NOMO-1 treated with dmso at 0.1 percent for 144 hours (cell line): ENCODE results near the gene CDH13.

ENCODE experiments used
- DNase-seq: peaks from one replicate; lab custom pipeline; 2025; ENCODE audit not compliant: unreplicated experiment; lab: John Stamatoyannopoulos, UW

The CDH13 gene

DNA sequence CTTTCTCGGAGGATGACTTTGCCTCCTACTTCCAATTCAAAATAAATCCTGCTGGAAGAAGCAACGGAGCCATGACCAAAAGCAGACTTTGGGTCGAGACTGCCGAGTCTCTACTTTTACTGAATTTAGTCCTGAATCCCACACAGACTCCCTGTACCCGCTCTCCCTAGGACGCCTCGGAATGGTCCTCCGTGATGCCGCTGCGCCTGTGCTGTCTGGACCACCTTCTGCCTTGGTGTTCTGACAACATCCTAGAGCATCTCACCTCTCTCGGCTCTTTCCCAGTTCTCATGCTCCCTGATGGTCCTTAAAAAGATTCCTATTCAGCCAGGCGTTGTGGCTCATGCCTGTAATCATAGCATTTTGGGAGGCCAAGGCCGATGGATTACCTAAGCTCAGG lies 999.9 kb downstream of the CDH13 start:
- DNase-seq, result no peak

DNA sequence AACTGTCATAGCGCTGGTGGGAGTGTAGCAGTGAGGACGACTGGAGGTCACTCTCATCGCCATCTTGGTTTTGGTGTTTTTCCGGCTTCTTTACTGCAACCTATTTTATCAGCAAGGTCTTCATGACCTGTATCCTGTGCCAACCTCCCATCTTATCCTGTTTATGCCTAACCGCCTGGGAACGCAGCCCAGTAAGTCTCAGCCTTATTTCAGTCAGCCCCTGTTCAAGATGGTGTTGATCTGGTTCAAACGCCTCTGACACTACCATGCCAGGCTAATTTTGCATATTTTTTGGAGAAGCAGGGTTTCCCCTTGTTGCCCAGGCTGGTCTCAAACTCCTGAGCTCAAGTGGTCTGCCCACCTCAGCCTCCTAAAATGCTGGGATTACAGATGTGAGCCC lies 1001.2 kb downstream of the CDH13 start:
- DNase-seq, result no peak

DNA sequence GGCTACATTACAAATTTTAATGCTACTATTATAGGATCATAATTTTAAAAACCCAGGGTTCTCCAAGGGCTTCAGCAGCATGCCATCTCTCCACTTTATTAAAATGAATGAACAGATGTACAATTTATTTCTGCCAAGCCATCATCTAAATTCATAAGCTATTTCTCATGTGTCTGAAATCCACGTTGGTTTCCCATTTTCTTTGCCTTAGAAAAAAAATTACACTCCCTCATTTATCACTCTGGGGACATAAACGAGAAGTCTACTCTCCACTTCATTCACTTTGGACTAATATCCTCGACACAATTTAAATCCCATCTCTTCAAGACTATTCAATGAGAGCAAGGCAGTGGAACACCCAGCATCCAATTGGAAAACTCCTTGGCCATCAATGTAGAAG lies 1002.7 kb downstream of the CDH13 start:
- DNase-seq, result no peak

DNA sequence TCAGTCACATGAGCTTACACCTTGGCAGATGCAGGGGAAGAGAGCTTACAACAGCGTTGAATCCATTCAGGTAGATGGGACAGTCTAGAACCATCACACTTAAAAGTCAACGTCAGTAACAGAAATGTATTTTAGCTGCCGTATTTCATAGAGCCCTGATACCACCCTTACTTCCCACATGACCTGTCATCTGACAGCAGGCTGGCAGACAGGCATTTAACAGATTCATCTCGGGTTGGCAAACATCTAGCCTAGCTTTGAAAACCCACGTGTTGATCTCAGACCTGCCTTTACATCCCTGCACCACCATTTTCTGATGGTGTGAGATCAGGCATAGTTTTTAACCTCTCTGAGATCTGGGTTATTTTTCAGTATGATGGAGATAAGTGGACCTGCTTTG lies 1003.1 kb downstream of the CDH13 start:
- DNase-seq, result no peak

DNA sequence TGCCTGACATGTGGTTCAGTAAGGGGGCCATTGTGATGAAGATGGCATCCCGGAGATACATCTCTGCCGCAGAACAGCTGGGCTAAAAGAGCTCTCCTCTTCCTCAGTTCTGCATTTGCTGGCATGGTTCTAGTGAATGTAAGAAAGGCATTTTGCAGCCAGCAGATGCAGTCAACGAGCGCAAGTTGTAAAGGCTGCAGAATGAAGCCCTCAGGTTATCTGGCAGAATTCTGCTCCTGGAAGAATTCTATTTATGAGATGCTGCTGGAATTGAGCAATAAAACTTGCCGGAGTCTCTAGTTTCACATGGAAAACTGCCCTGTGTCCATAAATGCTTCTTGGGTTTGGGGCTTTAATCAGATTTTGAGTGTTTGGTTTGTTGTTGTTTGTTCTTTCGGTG lies 1004.2 kb downstream of the CDH13 start:
- DNase-seq, result no peak

DNA sequence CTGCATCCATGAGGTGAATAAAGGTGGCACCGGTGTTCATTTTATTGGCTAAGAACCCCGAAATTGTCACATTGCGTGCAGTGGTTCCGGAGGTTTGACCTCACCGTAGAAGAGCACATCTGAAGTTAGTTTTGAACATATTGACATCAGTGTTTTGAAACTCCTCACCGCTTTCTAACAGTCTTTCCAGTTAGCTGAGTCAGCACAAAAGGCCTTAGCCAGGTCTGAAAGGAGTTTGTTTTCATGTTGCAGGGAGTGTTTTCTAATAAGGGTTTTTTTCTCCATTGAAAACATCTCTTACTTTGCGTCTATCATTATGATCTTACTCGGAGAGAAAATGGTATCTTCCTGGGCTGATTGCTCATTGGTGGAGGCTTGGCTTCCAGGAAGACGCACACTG lies 1006.5 kb downstream of the CDH13 start:
- no peak for DNase-seq

DNA sequence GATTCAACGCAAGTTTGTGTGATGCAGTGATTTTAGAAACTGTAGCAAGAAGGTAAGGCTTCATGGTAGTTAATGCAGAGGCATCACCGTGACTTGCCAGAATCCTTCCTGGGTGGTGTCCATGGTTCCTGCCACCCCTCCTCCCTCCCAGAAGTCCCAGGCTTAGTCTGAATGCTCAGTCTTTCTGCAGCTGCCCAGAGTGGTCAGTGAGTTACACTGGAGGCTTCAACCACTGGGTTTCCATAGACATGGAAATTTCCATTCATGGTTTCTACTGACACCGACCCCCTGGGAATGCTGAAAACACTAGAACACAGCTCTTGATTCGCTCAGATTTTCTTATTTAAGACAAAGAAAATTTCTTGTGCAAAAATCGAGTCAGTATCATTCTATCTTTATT lies 1021.6 kb downstream of the CDH13 start:
- DNase-seq, result no peak

DNA sequence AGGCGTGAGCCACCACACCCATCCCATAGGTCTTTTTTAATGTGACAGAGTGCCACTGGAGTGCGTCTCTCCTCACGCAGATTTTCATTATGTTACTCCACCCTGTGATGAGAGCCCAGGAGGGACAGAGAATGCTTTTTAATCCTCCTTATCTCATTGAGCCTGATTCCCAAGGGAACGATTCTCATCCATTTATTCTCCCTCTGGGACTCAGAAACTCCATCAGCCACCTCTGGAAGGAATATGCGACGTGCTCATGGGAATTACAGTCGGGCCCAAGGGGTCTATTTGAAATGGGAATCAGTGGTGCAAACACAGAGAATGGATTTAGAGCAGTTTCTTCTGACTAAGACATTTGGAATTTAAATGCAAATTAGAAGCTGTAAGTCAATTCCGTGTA lies 1025.1 kb downstream of the CDH13 start:
- DNase-seq, result no peak

DNA sequence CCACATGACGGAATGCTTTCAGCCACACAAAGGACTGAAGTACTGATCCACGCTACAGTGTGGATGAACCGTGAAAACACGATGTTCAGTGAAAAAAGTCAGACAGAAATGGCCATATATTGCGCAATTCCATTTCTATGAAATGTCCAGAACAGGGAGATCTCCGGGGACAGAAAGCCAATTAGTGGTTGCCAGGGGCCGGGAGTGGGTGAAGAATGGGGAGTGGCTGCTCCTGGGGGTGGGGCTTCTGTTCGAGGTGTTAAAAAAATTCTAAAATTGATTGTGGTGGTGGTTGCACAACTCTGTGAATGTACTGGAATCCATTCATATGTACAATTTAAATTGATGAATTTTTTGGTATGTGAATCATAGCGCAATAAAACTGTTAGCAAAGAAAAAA lies 1026.2 kb downstream of the CDH13 start:
- peak; percentile 15 for DNase-seq

DNA sequence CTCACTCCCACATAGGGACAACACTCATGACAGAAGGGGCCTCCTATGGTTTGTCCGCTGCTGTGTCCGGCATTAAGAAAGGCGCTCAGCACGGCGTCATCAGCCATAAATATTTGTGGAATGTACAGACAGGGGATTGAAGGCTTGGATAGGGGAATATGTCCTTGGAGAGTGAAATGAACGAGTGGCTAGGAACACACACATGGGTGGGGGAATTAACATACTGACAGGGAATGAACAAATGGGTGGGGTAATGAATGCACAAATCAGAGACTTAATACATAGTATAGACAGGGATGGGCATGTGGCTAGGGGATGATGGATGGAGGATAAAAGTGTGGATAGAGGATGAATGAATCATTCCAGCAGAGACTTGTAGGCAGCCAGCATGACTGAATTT lies 1027.0 kb downstream of the CDH13 start:
- no peak for DNase-seq

DNA sequence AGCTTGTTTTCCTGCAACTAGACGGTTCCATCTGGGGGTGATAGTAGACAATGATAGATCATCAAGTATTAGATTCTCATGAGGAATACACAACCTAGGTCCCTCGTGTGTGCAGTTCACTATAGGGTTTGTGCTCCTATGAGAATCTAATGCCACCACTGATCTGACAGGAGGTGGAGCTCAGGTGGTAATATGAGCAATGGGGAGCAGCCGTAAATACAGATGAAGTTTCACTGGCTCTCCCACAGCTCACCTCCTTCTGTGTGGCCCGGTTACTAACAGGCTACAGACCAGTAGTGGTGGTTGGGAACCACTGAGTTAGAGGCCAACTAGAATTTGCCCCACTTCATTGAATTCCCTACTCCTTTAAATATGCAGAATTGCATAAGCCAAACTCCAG lies 1033.5 kb downstream of the CDH13 start:
- no peak for DNase-seq

DNA sequence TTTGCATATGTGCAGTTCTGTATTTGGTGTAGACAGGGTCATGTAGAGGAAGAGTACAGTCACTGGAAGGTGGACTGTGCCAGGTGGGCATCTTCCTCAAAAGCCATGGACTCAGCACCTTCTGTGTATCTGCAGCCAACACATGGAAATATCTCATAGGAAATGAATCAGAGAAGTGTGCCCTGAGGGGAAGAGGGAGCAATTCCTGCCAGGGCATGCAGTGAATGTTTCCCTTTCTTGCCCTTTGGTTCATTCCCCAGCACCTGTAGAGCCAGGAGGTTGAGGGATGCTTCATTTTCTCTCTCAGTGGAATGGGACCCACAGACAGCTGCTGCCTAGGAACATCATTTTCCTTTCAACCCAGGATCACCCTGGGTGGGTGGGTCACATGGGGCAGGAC lies 1034.9 kb downstream of the CDH13 start:
- no peak for DNase-seq

DNA sequence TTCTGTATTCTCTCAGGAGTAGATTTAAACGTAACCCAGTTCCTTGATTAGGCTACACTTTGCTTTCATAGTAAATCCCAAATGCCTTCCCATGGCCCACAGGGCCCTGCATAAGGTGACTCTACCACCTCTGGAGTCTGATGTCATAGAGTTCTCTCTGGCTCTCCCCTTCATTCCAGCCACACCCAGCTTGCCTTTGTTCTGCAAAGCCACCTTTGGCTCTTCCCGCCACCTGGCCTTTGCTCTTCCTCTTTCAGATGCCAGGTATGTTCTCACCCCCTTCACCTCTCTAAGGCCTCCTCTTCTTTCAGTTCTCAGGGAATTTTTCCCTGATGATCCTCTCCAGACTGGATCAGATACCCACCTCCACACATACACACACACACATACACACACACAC lies 1039.7 kb downstream of the CDH13 start:
- no peak for DNase-seq

DNA sequence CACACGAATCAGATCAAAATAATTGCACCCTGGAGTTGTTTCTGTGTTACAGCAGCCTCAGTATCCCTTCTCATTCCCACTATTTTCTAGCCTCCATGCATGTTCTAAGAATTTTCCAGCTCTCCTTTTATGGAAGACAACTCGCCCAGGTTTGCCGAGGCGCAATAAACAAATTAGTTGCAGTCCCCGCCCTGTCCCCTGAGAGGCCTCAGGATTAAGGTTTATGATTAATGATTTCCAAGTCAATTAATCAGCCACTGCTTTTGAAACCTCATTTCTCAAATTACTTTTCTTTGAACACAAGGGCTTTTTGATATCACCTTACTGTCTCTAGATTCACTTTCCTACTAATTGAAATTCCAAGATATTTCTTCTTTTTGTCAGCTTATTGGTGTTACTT lies 1042.7 kb downstream of the CDH13 start:
- no peak for DNase-seq

DNA sequence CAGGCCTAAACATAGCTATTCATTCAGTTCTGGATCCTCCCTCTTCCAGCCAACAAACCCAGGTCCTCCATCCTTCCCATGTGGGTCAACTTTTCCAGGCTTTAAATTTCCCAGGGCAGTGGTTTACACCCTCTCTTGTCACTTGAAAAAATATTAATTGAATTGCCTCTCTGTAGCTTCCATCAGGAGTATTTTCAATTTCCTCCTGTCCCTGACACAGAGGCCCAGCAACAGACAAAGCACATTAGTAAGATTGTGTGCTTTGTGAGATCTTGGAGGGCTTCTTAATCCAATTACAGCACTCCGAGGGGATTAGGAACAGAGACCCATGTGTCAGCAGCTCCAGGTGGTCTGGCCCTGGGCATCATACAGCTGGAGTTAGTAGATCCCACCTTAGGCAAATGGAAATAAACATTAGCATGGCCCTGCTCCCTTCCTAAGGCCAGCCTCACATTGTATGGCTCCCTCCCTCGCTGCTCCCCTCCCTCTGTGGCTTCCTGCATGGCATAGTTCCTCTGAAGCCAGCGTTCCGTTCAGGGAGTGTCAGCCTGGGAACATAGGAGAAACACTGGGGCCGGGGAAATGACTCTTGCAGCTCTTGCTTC lies 1048.3 kb downstream of the CDH13 start:
- no peak for DNase-seq

DNA sequence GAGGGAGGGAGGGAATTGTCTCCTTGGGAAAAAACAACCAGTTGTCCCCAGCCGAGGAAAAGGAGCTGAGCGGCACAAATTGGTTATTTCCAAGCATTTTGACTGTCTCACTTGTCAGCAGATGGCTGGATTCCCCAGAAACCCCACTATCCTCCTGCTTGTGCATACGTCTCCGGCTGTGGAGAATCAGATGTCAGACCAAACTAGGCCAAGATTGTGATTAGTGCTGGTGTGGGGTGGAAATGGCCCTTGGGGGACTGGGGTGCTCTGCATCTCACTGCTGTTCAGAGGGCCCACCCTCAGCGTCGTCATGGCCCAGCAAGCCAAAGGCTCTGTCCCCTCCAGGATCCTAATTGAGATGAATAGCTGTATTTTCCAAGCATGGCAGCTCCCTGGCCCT lies 1049.3 kb downstream of the CDH13 start:
- DNase-seq, result no peak

DNA sequence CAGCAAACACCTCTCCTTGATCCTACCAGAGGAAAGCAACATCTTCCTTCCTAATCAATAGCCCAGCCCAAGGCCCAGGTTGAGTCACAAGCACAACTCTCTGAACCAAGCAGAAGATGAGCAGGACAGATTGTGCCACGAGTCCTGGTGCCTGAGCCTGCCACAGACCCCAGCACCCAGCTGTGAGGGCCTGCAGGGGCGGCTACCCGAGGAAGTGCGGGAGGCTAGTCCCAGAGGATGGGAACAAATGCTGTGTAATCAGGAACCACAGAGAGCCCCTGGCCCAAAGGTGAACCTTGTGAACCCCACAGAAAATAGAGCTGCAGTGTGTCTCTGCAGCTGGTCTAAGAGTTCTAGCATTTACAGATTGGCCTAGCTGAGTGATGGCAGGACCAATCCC lies 1054.2 kb downstream of the CDH13 start:
- no peak for DNase-seq

DNA sequence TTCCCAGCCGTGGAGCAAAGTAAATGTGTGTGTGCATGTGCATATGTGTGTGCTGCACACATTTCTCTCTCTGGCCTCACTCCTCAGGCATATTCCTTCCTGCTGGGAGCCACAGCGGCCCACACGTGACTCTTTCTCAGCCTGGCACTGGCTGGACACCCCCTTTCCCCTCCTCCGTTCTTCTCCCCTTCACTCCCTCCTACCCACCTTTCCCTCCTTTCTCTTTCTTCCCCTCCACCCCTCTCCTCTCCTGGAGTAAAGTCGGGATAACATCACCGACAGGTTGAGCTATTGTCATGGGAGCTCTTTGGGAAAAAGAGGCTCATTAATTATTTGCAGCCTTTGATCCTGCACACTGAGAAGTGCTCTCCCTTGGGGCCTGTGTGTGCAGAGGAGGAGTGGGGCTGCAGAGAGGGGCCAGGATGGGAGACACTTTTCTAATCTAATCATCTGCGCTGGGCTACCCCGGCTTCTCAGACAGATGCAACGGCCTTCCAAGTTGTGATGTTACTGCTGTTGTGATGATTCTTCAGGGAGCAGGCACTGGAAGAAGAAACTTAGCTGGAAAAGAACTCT lies 1054.7 kb downstream of the CDH13 start:
- DNase-seq, result no peak

DNA sequence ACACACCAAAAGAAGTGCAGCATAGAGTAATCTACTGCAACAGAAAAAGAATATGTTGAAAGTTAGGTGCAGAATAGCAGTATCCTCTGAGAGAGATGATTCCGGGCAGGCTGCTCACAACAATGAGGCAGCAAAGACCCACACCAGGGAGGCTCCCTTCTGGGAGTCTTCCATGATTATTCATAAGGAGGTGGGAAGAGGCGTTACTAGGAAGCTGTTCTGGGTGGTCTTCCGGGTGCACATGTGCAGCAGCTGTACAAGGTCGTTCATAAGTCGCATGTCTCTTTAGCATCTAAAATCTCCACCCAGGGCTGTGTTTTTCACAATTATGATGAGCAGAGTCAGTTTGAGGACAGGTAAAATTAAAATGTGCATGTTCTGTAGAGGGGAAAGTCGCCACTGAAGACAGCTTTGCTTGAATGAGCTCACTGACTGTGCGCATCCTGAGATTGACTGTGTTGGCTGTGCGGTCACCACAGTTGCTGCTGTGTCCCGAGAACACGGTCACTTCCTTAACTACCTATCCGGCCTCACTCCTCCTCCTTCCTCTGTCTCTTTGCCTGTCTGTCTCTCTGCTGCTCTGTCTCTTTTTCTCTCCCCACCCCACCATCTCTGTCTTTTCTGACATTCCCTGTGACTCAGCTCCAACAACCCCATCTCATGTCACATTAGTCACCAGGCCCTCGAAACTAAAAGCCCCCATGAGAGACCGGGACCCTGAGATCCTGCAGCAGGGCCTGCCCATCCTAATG lies 1055.5 kb downstream of the CDH13 start:
- no peak for DNase-seq

DNA sequence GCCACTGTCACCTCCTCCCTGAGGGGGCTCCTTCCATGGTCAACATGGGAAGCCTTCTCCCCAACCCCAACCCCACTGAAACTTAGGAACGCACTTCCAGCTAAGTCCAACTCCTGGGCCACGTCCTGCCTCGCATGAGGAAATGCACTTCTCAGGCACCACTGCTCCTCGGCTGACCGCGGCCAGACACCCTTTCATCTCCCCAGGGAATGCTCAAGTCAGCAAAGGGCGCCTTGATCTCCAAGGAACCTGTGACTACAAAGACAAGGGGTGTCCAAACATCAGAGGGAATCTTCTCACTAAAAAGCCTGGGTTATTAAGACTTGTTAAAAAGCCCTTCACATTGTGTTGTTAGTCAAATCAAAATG lies 1056.1 kb downstream of the CDH13 start:
- DNase-seq, result no peak

DNA sequence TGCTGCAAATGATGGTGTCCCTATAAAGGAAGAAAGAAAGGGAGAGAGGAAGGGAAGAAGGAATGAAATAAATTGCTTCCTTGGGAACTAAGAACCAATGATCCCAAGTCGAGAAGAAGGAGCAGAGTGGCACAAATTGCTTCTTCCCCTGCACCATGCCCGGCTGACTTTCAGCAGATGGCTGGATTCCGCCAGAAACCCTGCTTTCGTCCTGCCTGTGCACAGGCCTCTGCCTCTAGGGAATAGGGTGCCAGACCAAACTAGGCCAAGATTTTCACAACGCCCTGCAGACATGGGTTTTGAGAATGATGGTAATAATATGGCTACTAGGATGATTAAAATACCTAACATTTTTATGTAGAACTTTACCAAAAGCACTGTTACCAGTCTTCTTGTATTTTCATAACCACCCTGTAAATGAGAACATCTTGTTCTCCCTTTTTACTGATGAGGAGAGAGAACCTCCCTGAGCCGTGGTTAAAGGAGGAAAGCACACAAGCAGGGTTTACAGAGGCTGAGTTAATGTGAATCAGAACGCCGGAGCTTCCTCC lies 1058.9 kb downstream of the CDH13 start:
- DNase-seq, result no peak

DNA sequence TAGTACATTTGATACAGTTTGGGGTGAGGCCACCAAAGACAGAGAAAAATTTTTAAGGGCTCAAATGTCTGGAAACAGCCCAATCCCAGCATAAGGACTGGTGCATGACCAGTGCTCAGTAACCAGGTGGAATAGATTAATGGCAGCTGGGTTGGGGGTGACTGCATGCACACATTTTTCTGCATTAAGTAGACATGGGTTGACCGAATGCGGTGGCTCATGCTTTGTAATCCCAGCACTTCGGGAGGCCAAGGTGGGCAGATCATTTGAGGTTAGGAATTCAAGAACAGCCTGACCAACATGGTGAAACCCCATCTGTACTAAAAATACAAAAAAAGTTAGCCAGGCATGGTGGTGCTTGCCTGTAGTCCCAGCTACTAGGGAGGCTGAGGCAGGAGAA lies 1060.0 kb downstream of the CDH13 start:
- DNase-seq, result no peak
